PC-9 (cell line): ENCODE data around the gene ITGB6.

Experiments
- EZH2 ChIP-seq: fragments of 200-600 bp; sonication (generic); IDR thresholded peaks from 2 replicates; pipeline ENCODE4 v1.8.0; 2017; ENCODE audit warnings: antibody characterized with exemption, low read depth
- TF ChIP-seq, protein P1 (sequence below): fragments of 200-600 bp; sonication (generic); conservative IDR thresholded peaks from 2 replicates; pipeline ENCODE4 v1.6.1; 2017; ENCODE audit warnings: mixed run types, antibody characterized with exemption, mild to moderate bottlenecking, moderate library complexity

DNA sequence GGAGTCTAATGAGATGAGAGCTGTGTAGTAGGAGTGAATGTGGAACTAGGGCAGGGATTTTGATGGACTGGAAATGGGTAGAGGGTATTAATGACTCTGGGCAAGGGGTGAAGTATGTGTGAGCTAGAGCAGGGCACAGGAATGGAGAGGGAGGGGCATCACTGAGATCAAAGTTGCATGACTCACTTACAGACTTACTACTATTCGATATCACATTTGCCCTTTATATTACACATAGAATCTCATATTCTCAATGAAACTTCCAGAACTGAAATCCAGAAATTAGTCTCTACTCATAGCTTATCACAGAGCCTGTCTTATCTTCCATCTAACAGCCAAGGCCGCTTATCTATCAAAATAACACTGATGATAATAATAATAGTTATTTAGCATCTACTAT lies 20.0 kb upstream of the ITGB6 start:
- TF ChIP-seq, protein P1, sequence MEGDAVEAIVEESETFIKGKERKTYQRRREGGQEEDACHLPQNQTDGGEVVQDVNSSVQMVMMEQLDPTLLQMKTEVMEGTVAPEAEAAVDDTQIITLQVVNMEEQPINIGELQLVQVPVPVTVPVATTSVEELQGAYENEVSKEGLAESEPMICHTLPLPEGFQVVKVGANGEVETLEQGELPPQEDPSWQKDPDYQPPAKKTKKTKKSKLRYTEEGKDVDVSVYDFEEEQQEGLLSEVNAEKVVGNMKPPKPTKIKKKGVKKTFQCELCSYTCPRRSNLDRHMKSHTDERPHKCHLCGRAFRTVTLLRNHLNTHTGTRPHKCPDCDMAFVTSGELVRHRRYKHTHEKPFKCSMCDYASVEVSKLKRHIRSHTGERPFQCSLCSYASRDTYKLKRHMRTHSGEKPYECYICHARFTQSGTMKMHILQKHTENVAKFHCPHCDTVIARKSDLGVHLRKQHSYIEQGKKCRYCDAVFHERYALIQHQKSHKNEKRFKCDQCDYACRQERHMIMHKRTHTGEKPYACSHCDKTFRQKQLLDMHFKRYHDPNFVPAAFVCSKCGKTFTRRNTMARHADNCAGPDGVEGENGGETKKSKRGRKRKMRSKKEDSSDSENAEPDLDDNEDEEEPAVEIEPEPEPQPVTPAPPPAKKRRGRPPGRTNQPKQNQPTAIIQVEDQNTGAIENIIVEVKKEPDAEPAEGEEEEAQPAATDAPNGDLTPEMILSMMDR, result no peak
- TF ChIP-seq EZH2, result no peak
